Astrocyte of the cerebellum (primary cell): ENCODE data around the gene ALG5.
A peak's percentile ranks its signal among the peaks of the same experiment; 100 is the strongest.

Experiments
- DNase-seq: peaks from one replicate; pipeline ENCODE4 v3.0.0-alpha.2; 2011; ENCODE audit warnings: low read depth
- H3K4me3 ChIP-seq: 2 replicates; pipeline ENCODE4 v1.5.1; 2011; ENCODE audit warnings: mild to moderate bottlenecking, low read depth, low read length, moderate library complexity
- CTCF ChIP-seq: IDR thresholded peaks from 2 replicates; pipeline ENCODE4 v1.5.1; 2012; ENCODE audit warnings: low read length, low read depth, moderate library complexity, mild to moderate bottlenecking; ENCODE audit errors: missing control alignments
- in situ Hi-C: cut with HindIII; loops from 2 replicates; pipeline ENCODE4 v1.10.0; 2017; ENCODE audit warnings: low sequenced_read_pairs

ALG5 gene

GRCh38 chr13:37011002-37011401 is 11.9 kb upstream of the ALG5 start:
- no peak for DNase-seq
- in situ Hi-C loops = loop anchor here (5.0 kb wide), 1 partner anchor 36 kb away; no protein-coding TSS in a partner anchor
- no peak overlapping the region for H3K4me3 ChIP-seq
- TF ChIP-seq CTCF = no peak

- H3K4me3 ChIP-seq = no peak overlapping the region
- no peak for DNase-seq
- in situ Hi-C loops = loop anchor here (5.0 kb wide), 1 partner anchor 37 kb away; no protein-coding TSS in a partner anchor
- no peak for TF ChIP-seq CTCF
Measured at GRCh38 chr13:37010424-37010823, 11.3 kb upstream of the ALG5 start.

- in situ Hi-C loops = loop anchor here (5.0 kb wide), 1 partner anchor 38 kb away; no protein-coding TSS in a partner anchor
- no peak for TF ChIP-seq CTCF
- H3K4me3 ChIP-seq = no peak overlapping the region
- no peak for DNase-seq
Measured at GRCh38 chr13:37009692-37010091, 10.6 kb upstream of the ALG5 start.

- no peak for DNase-seq
- H3K4me3 ChIP-seq = peak overlapping the region; percentile 95
- in situ Hi-C loops = no loop called here
Measured at GRCh38 chr13:37001921-37002250, 2.7 kb upstream of the ALG5 start.

GRCh38 chr13:36998624-36999041 is 507 bp downstream of the ALG5 start:
- in situ Hi-C loops = no loop called here
- H3K4me3 ChIP-seq = peak overlapping the region; percentile 95
- DNase-seq = no peak
- TF ChIP-seq CTCF = no peak

More at GRCh38 chr13:37001921-37002250, 2.7 kb upstream of the ALG5 start:
- no peak for TF ChIP-seq CTCF

- in situ Hi-C loops = no loop called here
- DNase-seq = no peak
Measured at GRCh38 chr13:36997716-36998427, 1.3 kb downstream of the ALG5 start.

More at GRCh38 chr13:36997716-36998427, 1.3 kb downstream of the ALG5 start:
- TF ChIP-seq CTCF = no peak
- peak overlapping the region; percentile 95 for H3K4me3 ChIP-seq
